HT1080 (cell line): Measurements from ENCODE around the gene ZBTB49. TPM values are rescaled to one million over a fixed set of nuclear protein-coding genes. Genes with fewer than 3 reads are reported as not detected.

Experiments
- DNase-seq: peaks from one replicate; pipeline ENCODE4 v3.0.0-alpha.2; 2015; ENCODE audit warnings: low read depth
- total RNA-seq: library from RNA; depleted of rRNA; stranded (reverse); fragments of >200 nt; shearing (Covaris generic); gene quantifications from 2 replicates; pipeline ENCODE4 v1.2.3, GENCODE V29; 2014; rRNA removed

The ZBTB49 gene
- total RNA-seq, 1 experiment from 2014 or later, result 6.8 TPM

DNA sequence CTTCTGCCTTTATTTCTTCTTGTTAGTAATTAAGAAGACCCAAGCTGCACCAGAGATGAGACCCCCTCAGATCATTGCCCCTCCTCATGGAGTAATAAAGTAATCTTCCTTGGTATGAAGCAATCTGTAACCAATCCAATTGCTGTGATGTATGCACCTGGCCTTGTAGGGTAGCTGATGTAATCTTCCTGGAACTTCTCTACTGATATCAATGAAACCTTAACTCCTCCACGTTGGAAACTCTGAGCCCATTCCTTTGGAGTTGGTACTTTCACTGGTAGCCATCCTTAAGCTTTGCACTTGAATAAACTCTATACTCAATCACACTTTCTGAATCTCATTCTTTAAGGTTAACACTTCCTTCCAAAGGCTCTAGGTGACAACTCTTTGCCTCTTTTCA is 65.3 kb downstream of the ZBTB49 start:
- DNase-seq, result no peak

- DNase-seq, result no peak
Measured at GRCh38 chr4:4356106-4357041, 66.3 kb downstream of the ZBTB49 start.

DNA sequence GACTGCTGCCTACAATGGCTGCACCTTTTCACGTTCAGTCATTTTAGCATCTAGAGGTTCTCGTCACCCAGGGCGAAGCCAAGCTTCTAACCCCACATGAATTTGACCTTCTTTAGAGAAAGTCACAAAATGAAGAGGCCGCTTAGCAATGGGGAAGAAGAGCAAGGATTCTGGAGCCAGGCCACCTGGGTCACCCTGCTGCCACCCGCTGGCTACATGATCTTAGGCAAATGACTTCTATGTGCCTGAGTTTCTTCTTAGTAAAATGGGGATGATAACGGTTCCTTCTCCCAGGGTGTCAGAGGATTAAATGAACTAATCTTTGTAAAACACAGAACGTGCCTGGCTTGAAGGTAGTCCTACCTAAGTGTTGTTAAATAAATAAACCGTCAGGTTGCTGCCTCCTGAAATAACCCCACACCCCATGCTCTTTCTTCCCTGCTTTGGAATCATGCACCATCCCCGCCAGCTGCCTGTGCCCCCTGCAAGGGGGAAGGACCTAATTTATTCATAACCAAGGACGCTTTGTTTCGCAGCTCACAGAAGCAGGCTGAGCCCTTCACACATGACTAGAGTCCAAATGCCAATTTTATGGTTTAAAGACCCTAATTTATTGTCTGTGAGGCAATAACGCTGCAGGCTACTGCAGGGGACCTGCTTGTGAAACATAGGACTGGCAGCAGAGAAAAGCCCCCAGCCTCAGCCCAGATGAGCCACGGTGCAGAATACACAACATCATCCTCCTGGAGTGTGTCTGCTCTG is 68.2 kb downstream of the ZBTB49 start:
- DNase-seq, result no peak

DNA sequence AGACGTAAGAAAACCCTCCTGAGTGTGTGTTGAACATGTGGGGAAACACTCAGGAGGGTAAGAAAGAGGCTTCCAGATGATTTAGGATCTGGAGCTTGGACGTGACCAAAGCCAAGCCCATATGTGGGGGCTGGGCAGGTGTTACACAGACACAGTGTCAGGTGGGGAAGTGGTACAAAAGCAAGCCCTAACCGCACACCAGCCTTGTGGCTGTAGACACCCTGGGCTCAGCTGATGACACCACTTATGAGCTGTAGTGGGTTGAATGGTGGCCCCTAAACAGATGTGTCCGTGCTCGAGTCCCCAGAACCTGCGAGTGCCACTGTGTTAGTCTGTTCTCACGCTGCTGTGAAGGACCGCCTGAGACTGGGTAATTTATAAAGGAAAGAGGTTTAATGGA is 71.8 kb downstream of the ZBTB49 start:
- no peak for DNase-seq

DNA sequence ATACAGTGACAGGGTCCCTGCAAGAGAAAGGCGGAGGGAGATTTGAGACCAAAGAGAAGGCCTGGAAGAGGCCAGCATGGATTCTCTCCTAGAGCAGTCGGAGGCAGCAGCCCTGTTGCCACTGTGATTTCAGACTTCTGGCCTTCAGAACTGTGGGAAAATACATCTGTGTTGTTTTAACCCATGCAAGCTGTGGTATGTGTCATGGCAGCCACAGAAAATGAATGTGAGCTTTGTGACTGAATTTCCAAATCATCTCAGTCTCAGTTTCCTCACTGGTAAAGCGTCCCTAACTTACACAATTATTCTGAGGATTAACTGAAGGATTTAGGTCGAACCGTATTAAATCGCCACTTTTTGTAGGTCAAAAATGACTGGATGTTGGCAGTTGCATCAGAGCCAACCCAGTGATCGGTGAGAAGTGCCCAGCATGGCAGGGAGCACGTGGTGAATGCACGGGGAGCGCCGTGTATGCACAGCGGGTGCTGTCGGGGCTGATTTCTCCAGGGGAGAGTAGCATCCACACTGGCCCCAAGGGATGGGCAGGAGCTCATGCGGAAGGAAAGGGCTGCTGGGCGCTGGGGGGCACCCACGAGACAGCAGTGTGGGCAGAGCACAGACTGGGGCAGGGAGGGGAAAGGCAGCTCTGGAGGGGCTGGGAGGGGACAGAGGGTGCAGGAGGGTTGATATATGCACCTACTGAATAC is 73.1 kb downstream of the ZBTB49 start:
- DNase-seq, result no peak

- DNase-seq, result no peak
Measured at GRCh38 chr4:4364061-4364460, 74.0 kb downstream of the ZBTB49 start.

- no peak for DNase-seq
Measured at GRCh38 chr4:4364486-4365208, 74.6 kb downstream of the ZBTB49 start.

DNA sequence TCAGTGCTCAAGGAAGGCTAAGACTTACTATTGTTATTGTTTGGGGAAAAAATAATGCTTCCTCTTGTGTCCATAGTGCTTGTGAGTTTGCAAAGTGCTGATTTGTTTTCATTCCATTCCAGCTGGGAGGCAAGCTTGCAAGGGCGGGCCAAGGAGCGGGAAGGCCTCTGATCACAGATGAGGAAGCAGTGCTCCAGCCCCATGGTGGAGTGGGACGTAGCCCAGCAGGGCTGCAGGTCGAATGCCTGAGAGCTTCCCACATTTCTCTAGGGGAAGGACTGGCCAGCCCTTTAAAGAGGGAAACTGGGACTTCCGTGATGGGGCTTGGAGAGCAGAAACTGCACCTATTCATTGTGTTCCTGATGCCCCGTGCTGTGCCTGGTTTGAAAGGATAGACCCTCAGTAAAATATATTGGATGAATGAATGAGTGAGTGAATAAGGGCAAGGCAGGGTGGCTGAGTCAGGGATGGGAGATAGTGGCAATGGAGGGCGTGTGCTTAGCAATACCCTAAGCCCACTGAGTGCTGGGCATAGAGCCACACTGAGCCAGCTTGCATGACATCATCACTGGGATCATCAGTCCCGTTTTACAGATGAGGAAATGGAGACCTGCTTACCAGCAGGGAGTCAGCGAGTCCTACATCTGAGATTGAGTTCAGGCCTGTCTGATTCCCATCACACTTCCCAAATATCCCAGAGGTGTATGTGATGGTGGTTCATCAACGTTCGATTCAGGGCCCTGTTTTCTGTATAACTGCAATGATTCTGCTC is 78.9 kb downstream of the ZBTB49 start:
- DNase-seq, result peak; percentile 6

Other genes starting within 250 kb of the ZBTB49 start
- gene OTOP1, start 63.3 kb upstream of the ZBTB49 start, total RNA-seq, result not detected in 2 replicates
- 11.6 and 18.2 TPM in 2 replicates for gene TMEM128, start 42.0 kb upstream of the ZBTB49 start, total RNA-seq
- gene LYAR, start 97 bp upstream of the ZBTB49 start, total RNA-seq, result 105 TPM in 2 replicates
- 0.61 and 0.73 TPM in 2 replicates for gene NSG1, start 96.9 kb downstream of the ZBTB49 start, total RNA-seq